Endothelial cell (in vitro differentiated cells): ENCODE data around the gene CC2D1A. TPM values are rescaled to one million over a fixed set of nuclear protein-coding genes. Genes with fewer than 3 reads are reported as not detected.
A peak's percentile ranks its signal among the peaks of the same experiment; 100 is the strongest.

Experiments
- DNase-seq: peaks from one replicate; pipeline ENCODE4 v3.0.0; 2021; ENCODE audit warnings: low spot score
- H3K27ac Mint-ChIP-seq: one replicate; pipeline ENCODE4 v1.8.0; 2021; ENCODE audit warnings: mixed read lengths, inconsistent platforms; ENCODE audit not compliant: unreplicated experiment
- H3K27me3 Mint-ChIP-seq: one replicate; pipeline ENCODE4 v1.8.0; 2021; ENCODE audit warnings: mild to moderate bottlenecking, moderate library complexity, mixed read lengths, inconsistent platforms; ENCODE audit not compliant: unreplicated experiment
- H3K36me3 Mint-ChIP-seq: one replicate; pipeline ENCODE4 v1.8.0; 2021; ENCODE audit warnings: mild to moderate bottlenecking, low read depth, mixed read lengths, inconsistent platforms; ENCODE audit not compliant: unreplicated experiment
- H3K4me1 Mint-ChIP-seq: one replicate; pipeline ENCODE4 v1.8.0; 2021; ENCODE audit warnings: mild to moderate bottlenecking, mixed read lengths, inconsistent platforms; ENCODE audit not compliant: unreplicated experiment
- H3K4me3 Mint-ChIP-seq: one replicate; pipeline ENCODE4 v1.8.0; 2021; ENCODE audit warnings: mild to moderate bottlenecking, mixed read lengths, inconsistent platforms; ENCODE audit not compliant: unreplicated experiment
- H3K9me3 Mint-ChIP-seq: one replicate; pipeline ENCODE4 v1.8.0; 2021; ENCODE audit warnings: mixed read lengths, inconsistent platforms; ENCODE audit not compliant: unreplicated experiment
- total RNA-seq: library from RNA; stranded (reverse); fragmentation: NEBNext Ultra II Directional; extraction: Animal tissue kit (Norgen Biotek cat#: 25700); gene quantifications from one replicate; pipeline ENCODE4 v1.2.1, GENCODE V29; 2021; ENCODE audit not compliant: unreplicated experiment
- TF ChIP-seq, protein P1 (sequence below): fragments of 200-600 bp; sonication (generic); IDR thresholded peaks from one replicate; pipeline ENCODE4 v1.5.0; 2021; ENCODE audit warnings: antibody characterized with exemption; ENCODE audit not compliant: unreplicated experiment

CC2D1A gene
- total RNA-seq, 1 donor from 2014 or later: 17.1 TPM

DNA sequence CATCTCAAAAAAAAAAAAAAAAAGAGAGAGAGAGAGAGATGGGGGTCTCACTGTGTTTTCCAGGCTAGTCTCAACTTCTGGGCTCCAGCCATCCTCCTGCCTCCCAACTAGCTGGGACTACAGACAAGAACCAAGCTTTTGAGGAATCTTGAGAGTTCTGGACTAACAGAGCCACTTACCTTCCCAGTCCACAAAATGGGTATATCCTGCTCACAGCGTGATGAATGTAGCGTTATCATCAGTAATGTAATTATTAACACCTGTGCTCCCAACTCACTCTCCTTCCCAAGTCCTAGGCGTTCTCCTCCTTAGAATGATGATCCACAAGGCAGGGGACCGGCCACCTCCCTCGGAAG, 33.7 kb upstream of the CC2D1A start:
- H3K27ac Mint-ChIP-seq: no peak overlapping the region
- no peaks in the 10 kb centered on the region for H3K9me3 Mint-ChIP-seq
- peak overlapping the region; percentile 85 for H3K4me3 Mint-ChIP-seq
- peaks cover 5% of the 10 kb centered on the region for H3K4me1 Mint-ChIP-seq
- H3K27me3 Mint-ChIP-seq: peaks cover 16% of the 10 kb centered on the region
- H3K36me3 Mint-ChIP-seq: no peaks in the 10 kb centered on the region
- DNase-seq: no peak
- TF ChIP-seq, protein P1, sequence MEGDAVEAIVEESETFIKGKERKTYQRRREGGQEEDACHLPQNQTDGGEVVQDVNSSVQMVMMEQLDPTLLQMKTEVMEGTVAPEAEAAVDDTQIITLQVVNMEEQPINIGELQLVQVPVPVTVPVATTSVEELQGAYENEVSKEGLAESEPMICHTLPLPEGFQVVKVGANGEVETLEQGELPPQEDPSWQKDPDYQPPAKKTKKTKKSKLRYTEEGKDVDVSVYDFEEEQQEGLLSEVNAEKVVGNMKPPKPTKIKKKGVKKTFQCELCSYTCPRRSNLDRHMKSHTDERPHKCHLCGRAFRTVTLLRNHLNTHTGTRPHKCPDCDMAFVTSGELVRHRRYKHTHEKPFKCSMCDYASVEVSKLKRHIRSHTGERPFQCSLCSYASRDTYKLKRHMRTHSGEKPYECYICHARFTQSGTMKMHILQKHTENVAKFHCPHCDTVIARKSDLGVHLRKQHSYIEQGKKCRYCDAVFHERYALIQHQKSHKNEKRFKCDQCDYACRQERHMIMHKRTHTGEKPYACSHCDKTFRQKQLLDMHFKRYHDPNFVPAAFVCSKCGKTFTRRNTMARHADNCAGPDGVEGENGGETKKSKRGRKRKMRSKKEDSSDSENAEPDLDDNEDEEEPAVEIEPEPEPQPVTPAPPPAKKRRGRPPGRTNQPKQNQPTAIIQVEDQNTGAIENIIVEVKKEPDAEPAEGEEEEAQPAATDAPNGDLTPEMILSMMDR: no peak

DNA sequence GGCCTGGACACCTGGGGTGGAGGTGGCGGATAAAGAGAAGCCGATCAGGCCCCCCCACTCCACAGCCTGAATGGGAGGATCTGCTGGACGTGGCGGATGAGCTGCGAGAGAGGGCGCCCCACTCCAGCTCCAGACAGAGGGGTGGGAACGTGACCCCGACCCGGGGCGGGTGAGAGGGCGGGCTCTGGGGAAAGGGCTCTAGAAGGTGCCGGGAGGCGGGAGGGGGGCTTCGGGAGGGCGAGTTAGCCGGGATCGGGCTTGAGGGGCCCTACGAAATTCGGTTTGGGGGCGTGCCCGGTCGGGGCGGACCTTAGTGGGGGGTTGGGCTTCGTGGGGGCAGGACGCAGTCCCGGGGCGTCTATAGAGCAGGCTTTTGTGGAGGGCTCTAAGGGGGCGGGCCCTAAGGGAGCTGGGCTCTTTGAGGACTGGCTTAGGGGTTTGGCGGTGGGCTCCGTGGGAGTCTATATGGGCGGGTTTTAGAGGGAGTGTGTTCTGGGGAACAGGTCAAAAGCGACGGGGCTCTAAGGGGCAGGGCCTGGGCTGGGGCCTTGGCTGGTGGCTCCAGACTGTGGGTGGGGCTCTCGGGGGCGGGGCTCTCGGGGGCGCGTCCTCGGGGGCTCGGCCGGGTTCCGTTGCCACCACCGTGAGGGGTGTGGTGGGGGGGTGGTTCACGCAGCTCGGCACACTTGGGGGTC, 33.2 kb upstream of the CC2D1A start:
- peak overlapping the region; percentile 85 for H3K4me3 Mint-ChIP-seq
- peaks cover 11% of the 10 kb centered on the region for H3K27me3 Mint-ChIP-seq
- peak; percentile 34 for DNase-seq

DNA sequence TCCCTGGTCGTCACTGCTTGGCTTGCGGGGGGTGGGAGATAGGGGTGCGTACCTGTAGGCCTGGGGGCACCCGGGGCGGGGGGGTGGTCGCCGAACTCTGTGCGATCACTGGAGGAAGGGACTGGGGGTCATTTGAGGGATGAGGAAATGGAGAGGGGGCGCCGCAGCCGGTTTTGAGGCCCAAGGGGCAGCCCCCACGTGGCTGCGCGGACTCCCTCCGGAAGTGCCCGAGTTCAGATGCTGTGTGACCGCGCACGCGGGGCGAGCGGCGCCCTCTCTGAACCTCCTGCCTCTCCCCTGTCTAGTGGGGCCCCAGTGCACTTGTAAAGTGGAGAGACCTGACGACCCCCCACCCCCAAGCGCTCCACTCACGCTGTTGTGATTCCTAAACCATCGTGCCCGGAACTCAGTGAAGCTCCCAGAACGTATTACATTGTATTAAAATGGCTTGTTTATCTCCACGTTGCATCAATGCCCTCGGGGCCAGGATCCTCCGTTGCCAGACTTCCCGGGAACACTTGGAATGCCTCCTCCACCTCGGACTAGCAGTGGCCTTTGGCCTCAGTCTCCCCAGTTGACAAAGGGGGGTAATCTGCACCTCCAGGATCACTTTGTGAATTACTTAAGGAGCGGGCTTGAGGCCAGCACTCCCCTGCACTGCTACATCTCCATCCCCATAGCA, 32.0 kb upstream of the CC2D1A start:
- Mint-ChIP-seq H3K9me3 (no peaks in the 10 kb centered on the region), H3K27ac (no peak overlapping the region), H3K36me3 (no peaks in the 10 kb centered on the region), H3K4me1 (peaks cover 5% of the 10 kb centered on the region), H3K27me3 (peaks cover 8% of the 10 kb centered on the region), H3K4me3 (no peak overlapping the region)
- DNase-seq: no peak
- TF ChIP-seq, protein P1: no peak

More for the DNA sequence above, 33.2 kb upstream of the CC2D1A start:
- Mint-ChIP-seq H3K36me3 (no peaks in the 10 kb centered on the region), H3K4me1 (peaks cover 5% of the 10 kb centered on the region), H3K9me3 (no peaks in the 10 kb centered on the region), H3K27ac (no peak overlapping the region)
- TF ChIP-seq, protein P1: no peak

DNA sequence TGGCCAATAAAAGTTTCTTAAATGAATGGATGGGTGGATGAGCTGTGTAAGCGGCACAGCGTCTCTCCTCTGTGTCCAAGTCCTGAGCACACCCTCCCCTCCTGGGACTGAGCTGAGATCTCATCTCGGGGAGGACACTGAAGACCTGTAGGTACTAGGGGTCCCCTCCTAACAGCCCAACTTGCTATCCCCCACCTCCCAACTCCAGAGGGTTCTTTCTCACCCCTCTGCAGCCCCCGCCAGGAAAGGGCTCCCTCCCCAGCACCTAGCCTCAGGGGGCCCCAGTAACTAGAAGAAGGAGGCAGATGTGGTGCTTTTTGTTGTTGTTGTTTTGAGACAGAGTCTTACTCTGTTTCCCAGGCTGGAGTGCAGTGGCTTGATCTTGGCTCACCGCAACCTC, 30.2 kb upstream of the CC2D1A start:
- H3K4me3 Mint-ChIP-seq: no peak overlapping the region
- TF ChIP-seq, protein P1: no peak
- H3K27ac Mint-ChIP-seq: no peak overlapping the region
- no peaks in the 10 kb centered on the region for H3K9me3 Mint-ChIP-seq
- no peak for DNase-seq
- no peaks in the 10 kb centered on the region for H3K36me3 Mint-ChIP-seq
- H3K4me1 Mint-ChIP-seq: peaks cover 5% of the 10 kb centered on the region
- peaks cover 8% of the 10 kb centered on the region for H3K27me3 Mint-ChIP-seq

DNA sequence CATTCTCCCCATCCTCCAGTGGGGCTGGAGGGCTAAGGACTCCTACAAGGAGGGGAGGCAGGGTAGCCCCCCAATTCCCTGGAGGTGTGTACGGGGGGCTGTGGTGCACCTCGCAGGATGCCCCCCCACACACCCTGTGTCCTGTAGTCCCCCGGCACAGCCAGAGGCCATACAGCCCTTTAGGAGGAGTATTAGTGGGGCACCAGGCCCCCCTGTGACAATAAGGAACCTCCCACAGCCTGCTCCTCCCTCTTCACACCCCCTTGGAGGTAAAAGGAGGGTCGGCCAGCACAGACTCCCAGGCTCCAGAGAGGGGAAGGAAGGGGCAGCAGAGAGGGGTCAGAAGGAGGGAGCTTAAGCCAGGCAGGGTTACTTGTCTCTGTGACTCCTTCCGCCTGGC, 29.2 kb upstream of the CC2D1A start, which contains the start of gene NANOS3:
TSS of gene NANOS3 (plus strand) at position 301 of the 400 bp plus-strand sequence. CDS start 115 bp downstream, outside the sequence.
- TF ChIP-seq, protein P1: no peak
- Mint-ChIP-seq H3K36me3 (no peaks in the 10 kb centered on the region), H3K27me3 (peaks cover 7% of the 10 kb centered on the region), H3K4me1 (peaks cover 6% of the 10 kb centered on the region), H3K9me3 (no peaks in the 10 kb centered on the region), H3K4me3 (no peak within 1 kb of the TSS), H3K27ac (no peak within 1 kb of the TSS)
- no peak for DNase-seq
